Hepatocyte (in vitro differentiated cells): ENCODE results near the gene MEST. TPM values are rescaled to one million over a fixed set of nuclear protein-coding genes. Genes with fewer than 3 reads are reported as not detected.

ENCODE experiments used
- DNase-seq: peaks from one replicate; pipeline ENCODE4 v3.0.0-alpha.2; 2016; ENCODE audit warnings: low spot score
- H2AFZ ChIP-seq: fragments of 200-600 bp; sonication (generic); 2 replicates; pipeline ENCODE4 v1.6.0; 2016; ENCODE audit warnings: antibody characterized with exemption, mild to moderate bottlenecking
- H3K27ac ChIP-seq: fragments of 200-600 bp; sonication (generic); 2 replicates; pipeline ENCODE4 v1.5.1; 2016; ENCODE audit warnings: mild to moderate bottlenecking
- H3K27me3 ChIP-seq: fragments of 200-600 bp; sonication (generic); 2 replicates; pipeline ENCODE4 v1.6.1; 2016
- H3K36me3 ChIP-seq: fragments of 200-600 bp; sonication (generic); replicated peaks from 2 replicates; pipeline ENCODE4 v1.5.1; 2016; ENCODE audit warnings: low read depth; ENCODE audit not compliant: insufficient read depth
- H3K4me1 ChIP-seq: fragments of 200-600 bp; sonication (generic); 2 replicates; pipeline ENCODE4 v1.5.1; 2016; ENCODE audit warnings: mild to moderate bottlenecking, moderate library complexity; ENCODE audit not compliant: insufficient read depth
- H3K4me2 ChIP-seq: fragments of 200-600 bp; sonication (generic); 2 replicates; pipeline ENCODE4 v1.6.0; 2016
- H3K4me3 ChIP-seq: fragments of 200-600 bp; sonication (generic); 2 replicates; pipeline ENCODE4 v1.5.1; 2016; ENCODE audit warnings: mild to moderate bottlenecking
- H3K79me2 ChIP-seq: fragments of 200-600 bp; sonication (generic); 2 replicates; pipeline ENCODE4 v1.6.0; 2017; ENCODE audit warnings: mild to moderate bottlenecking
- H3K9me2 ChIP-seq: fragments of 200-600 bp; sonication (generic); replicated peaks from 2 replicates; pipeline ENCODE4 v1.6.0; 2017; ENCODE audit warnings: mild to moderate bottlenecking; ENCODE audit not compliant: insufficient read depth
- H3K9me3 ChIP-seq: fragments of 200-600 bp; sonication (generic); 2 replicates; pipeline ENCODE4 v1.5.1; 2016; ENCODE audit warnings: low read depth, mild to moderate bottlenecking
- H4K20me1 ChIP-seq: fragments of 200-600 bp; sonication (generic); 2 replicates; pipeline ENCODE4 v1.6.0; 2016; ENCODE audit warnings: mild to moderate bottlenecking; ENCODE audit not compliant: insufficient read depth, poor library complexity, severe bottlenecking
- CTCF ChIP-seq: fragments of 200-600 bp; sonication (generic); IDR thresholded peaks from 2 replicates; pipeline ENCODE4 v1.5.1; 2016; ENCODE audit warnings: antibody characterized with exemption, mild to moderate bottlenecking; ENCODE audit not compliant: poor library complexity
- EZH2 ChIP-seq: fragments of 200-600 bp; sonication (generic); IDR thresholded peaks from 2 replicates; pipeline ENCODE4 v1.6.1; 2016; ENCODE audit warnings: antibody characterized with exemption, mild to moderate bottlenecking, borderline replicate concordance
- EZH2phosphoT487 ChIP-seq: fragments of 200-600 bp; sonication (generic); IDR thresholded peaks from one replicate; pipeline ENCODE4 v1.6.1; 2018; ENCODE audit warnings: antibody characterized with exemption, mild to moderate bottlenecking, low read depth, moderate library complexity; ENCODE audit not compliant: unreplicated experiment, severe bottlenecking
- WGBS: methylation state at CpG from one replicate; pipeline ENCODE4 v1.1.6; 2016; ENCODE audit warnings: low lambda C conversion rate; ENCODE audit errors: missing lambda C conversion rate; 5-methylcytosine and 5-hydroxymethylcytosine counted together
- polyA plus RNA-seq: library from polyadenylated mRNA; unstranded; fragments of >200 nt; fragmentation: Nextera tagmentation; extraction: Ambion mirVana; gene quantifications from 2 replicates; pipeline ENCODE4 v1.2.1, GENCODE V29; 2016
- total RNA-seq: library from RNA; depleted of rRNA; stranded (reverse); fragments of >200 nt; gene quantifications from 2 replicates; pipeline ENCODE4 v1.2.3, GENCODE V29; 2014

MEST gene
- total and polyA plus RNA-seq, 2 experiments from 2014 or later: 540 to 685 TPM

- Histone ChIP-seq H3K36me3 (no peaks in the 10 kb centered on the region), H4K20me1 (no peaks in the 10 kb centered on the region), H2AFZ (peak overlapping the region; percentile 55), H3K4me3 (no peak overlapping the region), H3K4me2 (peak overlapping the region; percentile 76), H3K9me2 (no peaks in the 10 kb centered on the region), H3K27me3 (no peaks in the 10 kb centered on the region), H3K27ac (peak overlapping the region; percentile 58), H3K79me2 (no peaks in the 10 kb centered on the region), H3K9me3 (no peaks in the 10 kb centered on the region), H3K4me1 (peaks cover 25% of the 10 kb centered on the region)
- peak; percentile 74 for DNase-seq
- TF ChIP-seq EZH2: no peak
- TF ChIP-seq CTCF: peak; percentile 53
- TF ChIP-seq EZH2phosphoT487: no peak
- WGBS: 46% methylated on average over 61 of the region's 67 CpGs
Observed at GRCh38 chr7:130486114-130486953, 5.6 kb upstream of the MEST start.

- DNase-seq: no peak
- peak overlapping the region; percentile 55 for H2AFZ ChIP-seq
- peak overlapping the region; percentile 58 for H3K27ac ChIP-seq
Observed at GRCh38 chr7:130486954-130487436, 4.9 kb upstream of the MEST start.

GRCh38 chr7:130488392-130489139, 3.3 kb upstream of the MEST start:
- DNase-seq: no peak
- Histone ChIP-seq H3K4me1 (peaks cover 25% of the 10 kb centered on the region), H3K4me2 (peak overlapping the region; percentile 75), H3K79me2 (peaks cover 12% of the 10 kb centered on the region), H2AFZ (no peak overlapping the region), H3K9me3 (no peaks in the 10 kb centered on the region), H3K36me3 (no peaks in the 10 kb centered on the region), H3K27ac (peak overlapping the region; percentile 77), H3K4me3 (no peak overlapping the region), H4K20me1 (no peaks in the 10 kb centered on the region), H3K9me2 (no peaks in the 10 kb centered on the region), H3K27me3 (no peaks in the 10 kb centered on the region)
- WGBS: 49% methylated on average over 7 of the region's 7 CpGs
- TF ChIP-seq EZH2: no peak
- TF ChIP-seq EZH2phosphoT487: no peak
- no peak for TF ChIP-seq CTCF

More at GRCh38 chr7:130486954-130487436, 4.9 kb upstream of the MEST start:
- no peaks in the 10 kb centered on the region for H3K36me3 ChIP-seq
- WGBS: 33% methylated on average over 5 of the region's 6 CpGs
- TF ChIP-seq CTCF (no peak), EZH2 (no peak), EZH2phosphoT487 (no peak)
- H3K4me2 ChIP-seq: peak overlapping the region; percentile 76
- H3K4me3 ChIP-seq: no peak overlapping the region
- H3K79me2 ChIP-seq: no peaks in the 10 kb centered on the region
- H3K27me3 ChIP-seq: no peaks in the 10 kb centered on the region
- no peaks in the 10 kb centered on the region for H3K9me3 ChIP-seq
- peaks cover 25% of the 10 kb centered on the region for H3K4me1 ChIP-seq
- no peaks in the 10 kb centered on the region for H4K20me1 ChIP-seq
- H3K9me2 ChIP-seq: no peaks in the 10 kb centered on the region
